SKM-1 (cell line): ENCODE results near the gene SGCA.

Experiments
- DNase-seq: peaks from one replicate; lab custom pipeline; 2025; ENCODE audit not compliant: unreplicated experiment; lab: John Stamatoyannopoulos, UW

The SGCA gene

GRCh38 chr17:50166518-50167181 is 845 bp downstream of the SGCA start:
- DNase-seq: no peak

- no peak for DNase-seq
Measured at GRCh38 chr17:50167371-50167770, 1.6 kb downstream of the SGCA start.

GRCh38 chr17:50168319-50168718 is 2.5 kb downstream of the SGCA start:
- DNase-seq: no peak

GRCh38 chr17:50169121-50169764 is 3.4 kb downstream of the SGCA start:
- DNase-seq: peak; percentile 60

- DNase-seq: no peak
Measured at GRCh38 chr17:50169881-50170459, 4.2 kb downstream of the SGCA start.

GRCh38 chr17:50170662-50171370 is 5.0 kb downstream of the SGCA start:
- DNase-seq: no peak

- DNase-seq: no peak
Measured at GRCh38 chr17:50171371-50172071, 5.7 kb downstream of the SGCA start.

GRCh38 chr17:50172130-50172529 is 6.3 kb downstream of the SGCA start:
- DNase-seq: no peak

- DNase-seq: no peak
Measured at GRCh38 chr17:50172936-50173334, 7.1 kb downstream of the SGCA start.

- DNase-seq: no peak
Measured at GRCh38 chr17:50173335-50173941, 7.6 kb downstream of the SGCA start.

- no peak for DNase-seq
Measured at GRCh38 chr17:50174444-50174843, 8.6 kb downstream of the SGCA start.

GRCh38 chr17:50175035-50175807 is 9.4 kb downstream of the SGCA start:
- DNase-seq: no peak

GRCh38 chr17:50176559-50177357 is 11.0 kb downstream of the SGCA start:
- no peak for DNase-seq

GRCh38 chr17:50177476-50177875 is 11.7 kb downstream of the SGCA start:
- no peak for DNase-seq

GRCh38 chr17:50177983-50178834 is 12.4 kb downstream of the SGCA start:
- no peak for DNase-seq

- no peak for DNase-seq
Measured at GRCh38 chr17:50180111-50180510, 14.3 kb downstream of the SGCA start.

GRCh38 chr17:50180620-50181019 is 14.8 kb downstream of the SGCA start:
- DNase-seq: no peak

- DNase-seq: no peak
Measured at GRCh38 chr17:50181144-50181543, 15.3 kb downstream of the SGCA start.
